Erythroblast (primary cell): Measurements from ENCODE around the gene METAP1.

Source experiments
- GATA1 ChIP-seq: IDR thresholded peaks from 2 replicates; pipeline ENCODE4 v1.6.1; 2011; ENCODE audit warnings: low read depth, mild to moderate bottlenecking, control low read depth, low read length, moderate library complexity
- POLR2A ChIP-seq: IDR thresholded peaks from 2 replicates; pipeline ENCODE4 v1.6.1; 2011; ENCODE audit warnings: mild to moderate bottlenecking, low read length

GRCh38 chr4:98987720-98988119, 7.8 kb upstream of the METAP1 start:
- no peak for TF ChIP-seq POLR2A
- TF ChIP-seq GATA1, result no peak
